C4-2B (cell line): ENCODE measurements around the gene TMEM9.

Experiments
- ZFX ChIP-seq: fragments of 450-650 bp; IDR thresholded peaks from 2 replicates; pipeline ENCODE4 v1.6.1; 2017
- TF ChIP-seq, protein P1 (sequence below): fragments of 450-650 bp; conservative IDR thresholded peaks from 2 replicates; pipeline ENCODE4 v1.5.1; 2017; ENCODE audit warnings: mild to moderate bottlenecking

- TF ChIP-seq, protein P1, sequence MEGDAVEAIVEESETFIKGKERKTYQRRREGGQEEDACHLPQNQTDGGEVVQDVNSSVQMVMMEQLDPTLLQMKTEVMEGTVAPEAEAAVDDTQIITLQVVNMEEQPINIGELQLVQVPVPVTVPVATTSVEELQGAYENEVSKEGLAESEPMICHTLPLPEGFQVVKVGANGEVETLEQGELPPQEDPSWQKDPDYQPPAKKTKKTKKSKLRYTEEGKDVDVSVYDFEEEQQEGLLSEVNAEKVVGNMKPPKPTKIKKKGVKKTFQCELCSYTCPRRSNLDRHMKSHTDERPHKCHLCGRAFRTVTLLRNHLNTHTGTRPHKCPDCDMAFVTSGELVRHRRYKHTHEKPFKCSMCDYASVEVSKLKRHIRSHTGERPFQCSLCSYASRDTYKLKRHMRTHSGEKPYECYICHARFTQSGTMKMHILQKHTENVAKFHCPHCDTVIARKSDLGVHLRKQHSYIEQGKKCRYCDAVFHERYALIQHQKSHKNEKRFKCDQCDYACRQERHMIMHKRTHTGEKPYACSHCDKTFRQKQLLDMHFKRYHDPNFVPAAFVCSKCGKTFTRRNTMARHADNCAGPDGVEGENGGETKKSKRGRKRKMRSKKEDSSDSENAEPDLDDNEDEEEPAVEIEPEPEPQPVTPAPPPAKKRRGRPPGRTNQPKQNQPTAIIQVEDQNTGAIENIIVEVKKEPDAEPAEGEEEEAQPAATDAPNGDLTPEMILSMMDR: no peak
- peak; percentile 92 for TF ChIP-seq ZFX
These were observed 543 bp downstream of the TMEM9 start for GRCh38 chr1:201153474-201154388.
